ENCODE measurements around the gene GRAMD4.

- TF ChIP-seq EZH2 (IDR thresholded peaks at IDR 0.05; ENCODE audit: insufficient read depth, poor library complexity, severe bottlenecking), result no peak
- no peak for TF ChIP-seq EZH2phosphoT487 (IDR thresholded peaks at IDR 0.05; ENCODE audit: insufficient read depth, low read depth)
Measured at GRCh38 chr22:46707305-46707704, 87.1 kb downstream of the GRAMD4 start.
